Nucleus accumbens (tissue), 56 donors: ENCODE data around the gene RCAN1.
"Not testable (repeated sequence)": the region's sequence is repeated elsewhere in the genome, so short reads cannot be mapped to it uniquely, and the experiment has no call there.

Source experiments
- DNase-seq, 56 donors: peaks; one replicate each; lab custom pipeline; 2025; lab: John Stamatoyannopoulos, UW

RCAN1 gene

GRCh38 chr21:34574601-34575529, 40.0 kb downstream of the RCAN1 start:
- DNase-seq: no peak

GRCh38 chr21:34571994-34572393, 42.9 kb downstream of the RCAN1 start:
- DNase-seq: no peak

- DNase-seq: no peak
These were observed 44.6 kb downstream of the RCAN1 start for GRCh38 chr21:34570313-34570712.

GRCh38 chr21:34569381-34569979, 45.4 kb downstream of the RCAN1 start:
- no peak for DNase-seq

GRCh38 chr21:34568801-34569200, 46.1 kb downstream of the RCAN1 start:
- DNase-seq: not testable (repeated sequence)

GRCh38 chr21:34567604-34568155, 47.2 kb downstream of the RCAN1 start:
- DNase-seq: no peak

- no peak for DNase-seq
These were observed 49.7 kb downstream of the RCAN1 start for GRCh38 chr21:34565238-34565637.

GRCh38 chr21:34563370-34563769, 51.5 kb downstream of the RCAN1 start:
- DNase-seq: not testable (repeated sequence)

GRCh38 chr21:34561806-34562205, 53.1 kb downstream of the RCAN1 start:
- no peak for DNase-seq

- DNase-seq: no peak
These were observed 54.3 kb downstream of the RCAN1 start for GRCh38 chr21:34560609-34561008.

GRCh38 chr21:34560021-34560420, 54.9 kb downstream of the RCAN1 start:
- DNase-seq: no peak

GRCh38 chr21:34559089-34559631, 55.8 kb downstream of the RCAN1 start:
- DNase-seq: no peak

- no peak for DNase-seq
These were observed 56.7 kb downstream of the RCAN1 start for GRCh38 chr21:34558166-34558565.

- DNase-seq: no peak
These were observed 57.7 kb downstream of the RCAN1 start for GRCh38 chr21:34557261-34557660.

- DNase-seq: not testable (repeated sequence)
These were observed 60.2 kb downstream of the RCAN1 start for GRCh38 chr21:34554670-34555069.

- no peak for DNase-seq
These were observed 60.7 kb downstream of the RCAN1 start for GRCh38 chr21:34554227-34554626.

GRCh38 chr21:34553151-34553952, 61.6 kb downstream of the RCAN1 start:
- no peak for DNase-seq

- DNase-seq: no peak
These were observed 62.4 kb downstream of the RCAN1 start for GRCh38 chr21:34552360-34553098.

GRCh38 chr21:34550182-34550799, 64.6 kb downstream of the RCAN1 start:
- no peak for DNase-seq
